Panc1 (cell line): ENCODE data around the gene HOMER2.

Experiments used
- POLR2AphosphoS5 ChIP-seq: IDR thresholded peaks from 2 replicates; pipeline ENCODE4 v1.6.1; 2012; ENCODE audit warnings: mild to moderate bottlenecking, low read depth, low read length, moderate library complexity
- TCF7L2 ChIP-seq: IDR thresholded peaks from 2 replicates; pipeline ENCODE4 v1.6.1; 2011; ENCODE audit warnings: mild to moderate bottlenecking, low read depth, low read length, inconsistent platforms
- TF ChIP-seq, protein P1 (sequence below): fragments of 450-650 bp; IDR thresholded peaks from 2 replicates; pipeline ENCODE4 v1.5.1; 2017; ENCODE audit warnings: mild to moderate bottlenecking

DNA sequence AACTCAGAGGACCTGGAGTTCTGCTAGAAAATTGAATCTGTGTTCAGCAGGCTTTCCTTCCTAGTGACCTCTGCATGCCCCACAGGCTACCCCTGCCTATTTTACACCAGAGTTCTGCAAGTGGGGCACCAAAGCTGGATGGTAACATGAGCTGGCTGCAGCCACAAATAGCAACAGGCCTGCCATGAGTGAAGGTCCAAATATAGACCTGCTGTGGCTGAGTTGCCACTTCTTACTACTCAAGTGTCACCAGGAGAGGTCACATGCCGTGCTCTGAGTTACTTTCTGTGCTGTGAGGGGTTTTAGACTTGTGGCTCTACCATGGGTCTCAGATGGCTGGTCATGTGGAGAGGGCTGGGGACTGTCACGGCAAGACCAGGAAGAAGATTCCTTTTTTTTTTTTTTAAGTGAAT, 146.5 kb downstream of the HOMER2 start, which contains the start of gene FSD2:
- TF ChIP-seq, protein P1, sequence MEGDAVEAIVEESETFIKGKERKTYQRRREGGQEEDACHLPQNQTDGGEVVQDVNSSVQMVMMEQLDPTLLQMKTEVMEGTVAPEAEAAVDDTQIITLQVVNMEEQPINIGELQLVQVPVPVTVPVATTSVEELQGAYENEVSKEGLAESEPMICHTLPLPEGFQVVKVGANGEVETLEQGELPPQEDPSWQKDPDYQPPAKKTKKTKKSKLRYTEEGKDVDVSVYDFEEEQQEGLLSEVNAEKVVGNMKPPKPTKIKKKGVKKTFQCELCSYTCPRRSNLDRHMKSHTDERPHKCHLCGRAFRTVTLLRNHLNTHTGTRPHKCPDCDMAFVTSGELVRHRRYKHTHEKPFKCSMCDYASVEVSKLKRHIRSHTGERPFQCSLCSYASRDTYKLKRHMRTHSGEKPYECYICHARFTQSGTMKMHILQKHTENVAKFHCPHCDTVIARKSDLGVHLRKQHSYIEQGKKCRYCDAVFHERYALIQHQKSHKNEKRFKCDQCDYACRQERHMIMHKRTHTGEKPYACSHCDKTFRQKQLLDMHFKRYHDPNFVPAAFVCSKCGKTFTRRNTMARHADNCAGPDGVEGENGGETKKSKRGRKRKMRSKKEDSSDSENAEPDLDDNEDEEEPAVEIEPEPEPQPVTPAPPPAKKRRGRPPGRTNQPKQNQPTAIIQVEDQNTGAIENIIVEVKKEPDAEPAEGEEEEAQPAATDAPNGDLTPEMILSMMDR: no peak
- no peak for TF ChIP-seq POLR2AphosphoS5
- no peak for TF ChIP-seq TCF7L2
